ENCODE data around the gene HS3ST5. TPM values are rescaled to one million over a fixed set of nuclear protein-coding genes. Genes with fewer than 3 reads are reported as not detected.
"Not testable (repeated sequence)": the region's sequence is repeated elsewhere in the genome, so short reads cannot be mapped to it uniquely, and the experiment has no call there.

Gene HS3ST5
- total RNA-seq, 1 experiment from 2014 or later = 0.11 TPM

GRCh38 chr6:114334237-114334636, 8.6 kb downstream of the HS3ST5 start:
- no peak for DNase-seq (ENCODE audit: low read depth)

- DNase-seq (ENCODE audit: low read depth) = no peak
Observed at GRCh38 chr6:114327074-114327473, 15.7 kb downstream of the HS3ST5 start.

DNA sequence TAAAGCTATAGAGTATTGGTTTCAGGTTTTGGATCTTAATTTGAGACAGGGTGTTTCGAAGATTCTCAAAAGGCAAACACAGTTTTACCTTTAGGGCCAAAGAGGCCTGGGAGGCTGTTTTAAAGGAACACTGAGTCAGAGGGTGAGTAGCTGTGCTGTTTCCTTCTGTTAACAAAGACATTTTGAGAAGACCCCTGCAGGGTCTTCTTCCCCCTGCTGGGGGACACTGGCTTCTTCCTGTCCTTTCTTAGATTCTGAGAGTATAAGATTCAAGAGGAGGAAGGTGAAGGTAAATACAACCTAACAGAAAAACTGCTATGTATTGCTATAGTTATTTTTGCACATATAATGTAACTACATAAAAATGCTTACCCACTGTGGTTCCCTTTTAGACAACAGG, 19.0 kb downstream of the HS3ST5 start:
- DNase-seq (ENCODE audit: low read depth) = no peak

- DNase-seq (ENCODE audit: low read depth) = no peak
Observed at GRCh38 chr6:114319749-114320148, 23.1 kb downstream of the HS3ST5 start.

GRCh38 chr6:114315831-114316595, 26.8 kb downstream of the HS3ST5 start:
- no peak for DNase-seq (ENCODE audit: low read depth)

DNA sequence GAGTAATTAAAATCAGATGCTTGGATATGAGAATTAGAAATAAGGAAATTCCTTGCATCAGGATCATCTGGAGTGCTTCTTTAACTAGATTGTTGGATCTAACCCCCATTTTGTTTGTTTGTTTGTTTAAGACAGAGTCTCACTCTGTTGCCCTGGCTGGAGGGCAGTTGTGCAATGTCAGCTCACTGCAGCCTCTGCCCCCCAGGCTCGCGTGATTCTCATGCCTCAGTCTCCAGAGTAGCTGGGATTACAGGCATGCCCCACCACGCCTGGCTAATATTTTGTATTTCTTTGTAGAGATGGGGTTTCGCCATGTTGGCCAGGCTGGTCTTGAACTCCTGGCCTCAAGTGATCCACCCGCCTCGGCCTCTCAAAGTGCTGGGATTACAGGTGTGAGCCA, 29.0 kb downstream of the HS3ST5 start:
- not testable (repeated sequence) for DNase-seq (ENCODE audit: low read depth)

DNA sequence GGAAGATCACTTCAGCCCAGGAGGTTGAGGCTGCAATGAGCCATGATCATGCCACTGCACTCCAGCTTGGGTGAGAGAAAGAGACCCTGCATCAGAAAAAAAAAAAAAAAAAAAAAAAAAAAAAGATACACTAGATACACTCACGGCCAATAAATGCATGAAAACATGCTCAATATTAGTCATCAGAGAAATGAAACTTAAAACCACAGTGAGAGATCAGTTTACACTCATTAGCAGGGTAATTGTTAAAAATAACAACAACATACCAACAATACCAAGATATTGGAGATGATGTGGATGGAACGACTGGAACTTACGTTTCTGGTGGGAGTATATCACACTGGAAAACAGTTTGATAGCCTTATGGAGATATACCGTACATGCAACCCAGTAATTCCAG, 29.9 kb downstream of the HS3ST5 start:
- DNase-seq (ENCODE audit: low read depth) = peak; percentile 57

GRCh38 chr6:114310053-114310452, 32.8 kb downstream of the HS3ST5 start:
- DNase-seq (ENCODE audit: low read depth) = no peak

DNA sequence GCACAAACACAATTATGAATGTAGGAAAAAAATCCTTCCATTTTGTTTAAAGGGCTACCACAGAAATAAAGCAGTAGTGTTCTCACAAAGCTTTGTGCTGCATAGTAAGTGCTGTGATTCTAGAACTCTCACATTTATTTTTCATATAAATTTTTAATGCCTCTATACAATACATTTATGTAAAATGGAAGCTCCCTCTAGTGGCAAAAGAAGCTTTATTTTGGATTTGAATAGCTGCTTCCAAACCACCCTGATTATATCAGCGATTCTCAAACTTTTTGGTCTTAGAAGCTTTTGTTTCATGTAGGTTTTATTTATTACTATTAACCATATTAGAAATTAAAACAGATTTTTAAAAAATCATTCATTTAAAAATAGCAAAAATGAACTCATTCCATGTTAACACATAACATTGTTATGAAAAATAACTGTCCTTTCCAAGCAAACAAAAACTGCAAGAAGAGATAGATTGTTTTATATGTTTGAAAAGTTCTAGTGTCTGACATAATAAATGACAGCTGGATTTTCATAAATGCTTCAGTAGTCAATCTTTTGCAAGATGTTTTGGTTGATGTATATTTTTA, 38.4 kb downstream of the HS3ST5 start:
- peak; percentile 41 for DNase-seq (ENCODE audit: low read depth)

DNA sequence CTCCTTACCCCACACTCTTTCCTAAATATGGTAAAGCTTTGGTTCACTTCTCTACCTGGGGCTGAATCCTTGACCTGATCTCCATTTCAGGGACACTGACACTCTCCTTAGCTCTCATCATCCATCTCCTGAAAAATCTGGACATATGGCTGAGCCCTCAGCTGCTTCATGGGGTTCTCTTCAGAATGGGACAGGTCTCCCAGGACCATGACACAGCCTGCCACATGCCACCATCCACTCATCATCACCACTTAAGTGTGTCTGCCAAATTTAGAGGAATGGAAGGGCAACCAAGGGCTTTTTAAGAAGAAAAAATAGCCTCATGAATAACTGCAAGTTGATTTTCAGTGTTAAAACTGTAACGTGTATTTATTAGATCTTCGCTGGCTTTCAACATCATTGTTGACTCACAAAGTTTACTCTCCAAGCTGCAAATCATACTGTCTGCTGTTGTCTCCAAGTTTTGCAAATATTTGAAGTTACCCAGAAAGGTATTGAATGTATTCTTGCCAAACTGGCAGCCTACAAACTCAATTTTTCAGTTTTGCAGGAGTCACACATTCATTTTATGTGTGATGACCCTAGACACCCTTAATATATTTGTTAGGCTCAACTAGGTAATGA, 41.1 kb downstream of the HS3ST5 start:
- DNase-seq (ENCODE audit: low read depth) = no peak

- DNase-seq (ENCODE audit: low read depth) = no peak
Observed at GRCh38 chr6:114297135-114297534, 45.7 kb downstream of the HS3ST5 start.

GRCh38 chr6:114292431-114292830, 50.4 kb downstream of the HS3ST5 start:
- DNase-seq (ENCODE audit: low read depth) = no peak

DNA sequence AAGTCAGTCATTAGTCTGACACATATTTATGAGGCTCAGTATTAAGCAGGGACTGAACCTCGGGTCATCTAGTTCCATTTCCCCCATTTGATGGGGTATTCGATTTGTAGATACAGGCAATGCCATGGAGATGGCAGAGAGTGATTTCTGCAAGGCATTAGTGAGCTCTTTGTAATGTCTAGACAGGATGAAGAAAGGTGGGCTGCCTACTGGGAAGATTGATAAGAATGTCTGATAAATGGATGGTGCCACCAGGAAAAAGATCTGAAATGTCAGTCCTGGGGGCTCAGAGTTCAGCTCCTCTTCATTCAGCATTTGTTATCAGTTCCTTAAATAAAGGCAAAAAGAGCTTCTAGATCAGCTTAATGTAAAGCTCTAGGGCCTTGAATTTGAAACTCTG, 51.4 kb downstream of the HS3ST5 start:
- DNase-seq (ENCODE audit: low read depth) = no peak

DNA sequence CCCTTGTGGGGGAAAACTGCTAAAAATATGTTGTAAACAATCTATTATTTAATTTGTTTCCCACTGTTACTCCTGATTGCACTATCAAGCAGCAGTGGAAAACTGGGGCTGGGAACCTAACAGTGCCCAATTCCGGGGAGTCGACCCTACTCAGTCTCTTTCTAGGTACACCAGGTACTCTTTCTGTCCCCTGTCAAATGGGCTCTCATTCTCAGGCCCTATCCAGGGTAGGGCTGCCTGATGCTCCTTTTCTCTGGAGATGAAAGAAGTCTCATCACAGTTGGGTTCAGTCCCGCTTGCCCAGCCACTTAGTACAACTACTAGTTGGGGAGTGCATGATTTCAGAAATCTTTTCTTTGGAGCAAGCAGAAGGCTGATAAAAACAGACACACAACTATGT, 52.0 kb downstream of the HS3ST5 start:
- DNase-seq (ENCODE audit: low read depth) = no peak

DNA sequence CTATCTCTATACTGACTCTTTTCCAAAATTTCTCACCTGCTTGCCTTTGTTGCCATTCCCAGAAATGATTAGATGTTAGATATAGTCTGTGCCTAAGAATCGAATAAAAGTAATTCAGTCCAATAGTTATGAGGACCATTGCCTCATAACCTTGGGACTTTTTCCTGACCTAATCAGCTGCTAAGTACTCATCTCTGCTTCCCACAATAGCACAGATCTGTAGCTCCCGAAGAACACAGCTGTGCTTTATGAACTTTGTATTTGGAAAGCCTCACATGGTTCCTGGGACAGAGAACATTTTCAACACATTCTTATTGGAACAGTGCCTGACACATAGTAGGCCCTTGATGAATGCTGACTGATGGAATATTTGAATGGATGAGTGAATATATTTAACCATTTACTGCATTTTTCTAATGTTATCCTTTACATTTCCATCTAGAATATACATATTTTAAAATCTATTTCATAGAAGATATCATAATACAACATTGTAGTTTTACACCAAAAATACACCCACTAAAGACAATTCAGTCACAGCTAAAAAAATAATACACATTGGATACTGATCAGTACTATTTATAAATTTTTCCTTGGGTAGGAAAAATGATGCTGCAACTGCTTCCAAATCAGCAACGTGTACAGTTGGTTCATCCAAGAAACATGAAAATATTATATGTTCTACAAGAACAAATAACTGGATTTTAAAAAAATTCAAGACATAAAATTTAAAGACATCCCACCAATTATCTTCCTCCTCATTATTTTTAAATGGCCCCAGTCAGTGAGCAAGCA, 53.9 kb downstream of the HS3ST5 start:
- DNase-seq (ENCODE audit: low read depth) = peak; percentile 48

GRCh38 chr6:114287461-114287860, 55.4 kb downstream of the HS3ST5 start:
- DNase-seq (ENCODE audit: low read depth) = no peak

DNA sequence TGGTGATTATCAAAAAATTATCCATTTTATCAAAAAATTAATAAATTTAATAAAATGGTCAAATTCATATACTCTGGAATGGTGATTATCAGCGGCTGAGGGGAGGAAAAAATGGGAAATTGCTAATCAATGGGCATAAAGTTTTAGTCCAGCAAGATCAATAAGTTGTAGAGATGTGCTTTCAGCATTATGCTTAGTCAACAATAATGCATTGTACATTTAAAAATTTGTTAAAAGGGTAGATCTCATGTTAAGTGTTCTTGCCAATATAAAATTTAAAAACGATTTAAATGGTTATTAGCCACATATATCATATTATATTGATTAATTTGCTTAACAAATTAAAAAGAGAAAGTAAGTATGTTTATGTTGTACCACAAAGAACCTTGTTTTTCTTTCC, 56.6 kb downstream of the HS3ST5 start:
- no peak for DNase-seq (ENCODE audit: low read depth)

- peak; percentile 85 for DNase-seq (ENCODE audit: low read depth)
Observed at GRCh38 chr6:114284281-114284680, 58.5 kb downstream of the HS3ST5 start.

DNA sequence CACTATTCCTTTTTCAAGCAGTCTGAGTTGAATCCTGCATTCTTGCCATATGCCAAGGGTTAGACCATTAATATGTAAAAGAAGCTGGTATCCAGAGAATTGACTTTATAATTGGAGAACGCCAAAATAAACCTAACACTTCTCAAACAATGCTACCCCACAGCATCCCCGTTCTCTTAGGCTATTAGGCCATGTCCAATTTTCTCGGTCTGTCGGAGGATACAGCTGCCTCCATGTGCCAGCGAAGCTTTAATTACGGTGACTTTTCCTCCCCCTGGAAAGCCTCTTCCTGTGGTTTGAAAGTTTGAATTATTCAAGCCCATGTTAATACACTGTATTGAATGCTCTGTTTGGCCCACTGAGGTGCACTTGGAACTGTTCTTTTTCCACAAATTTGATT, 60.5 kb downstream of the HS3ST5 start:
- DNase-seq (ENCODE audit: low read depth) = no peak

- DNase-seq (ENCODE audit: low read depth) = no peak
Observed at GRCh38 chr6:114281496-114281895, 61.3 kb downstream of the HS3ST5 start.

GRCh38 chr6:114280239-114280982, 62.4 kb downstream of the HS3ST5 start:
- DNase-seq (ENCODE audit: low read depth) = no peak
